PFSK-1 (cell line): ENCODE data around the gene STAT4.

Experiments used
- POLR2AphosphoS5 ChIP-seq: IDR thresholded peaks from 2 replicates; pipeline ENCODE4 v1.6.1; 2012; ENCODE audit warnings: low read depth, mild to moderate bottlenecking, control low read depth, low read length, moderate library complexity
- TAF1 ChIP-seq: IDR thresholded peaks from 2 replicates; pipeline ENCODE4 v1.6.1; 2012; ENCODE audit warnings: low read length, control low read depth, borderline replicate concordance; ENCODE audit not compliant: insufficient read depth

GRCh38 chr2:190987116-190987515 is 163.7 kb downstream of the STAT4 start:
- no peak for TF ChIP-seq POLR2AphosphoS5
- TF ChIP-seq TAF1, result no peak
